ENCODE results near the gene RSPO4. TPM values are rescaled to one million over a fixed set of nuclear protein-coding genes. Genes with fewer than 3 reads are reported as not detected.

The RSPO4 gene
- total and polyA plus RNA-seq, 2 donors (not counting 3 experiments of a cell fraction or from before 2014, with no cell fraction given), result not detected

GRCh38 chr20:926670-927069 lies 75.4 kb downstream of the RSPO4 start:
- no peaks in the 10 kb centered on the region for H3K9me3 ChIP-seq (replicated peaks; ENCODE audit: control insufficient read depth, insufficient read depth, low read length)
- no peaks in the 10 kb centered on the region for H3K4me1 ChIP-seq (ENCODE audit: control insufficient read depth, extremely low read depth, insufficient read depth, low read length)
- no peaks in the 10 kb centered on the region for H4K20me1 ChIP-seq (replicated peaks; ENCODE audit: control insufficient read depth, extremely low read depth, insufficient read depth, low read length)
- H3K36me3 ChIP-seq (ENCODE audit: control insufficient read depth in 2 of 2, extremely low read depth in 1 of 2, insufficient read depth in 2 of 2, low read length in 2 of 2), result no peaks in the 10 kb centered on the region
- DNase-seq (ENCODE audit: low read depth, low spot score) (no peak), FAIRE-seq (no peak)
- no peak overlapping the region for H3K27ac ChIP-seq (ENCODE audit: insufficient read depth, low read depth, low read length)
- no peak for TF ChIP-seq FOS (IDR thresholded peaks at IDR 0.05; ENCODE audit: borderline replicate concordance, insufficient read depth, low read length)
- TF ChIP-seq EZH2 (IDR thresholded peaks at IDR 0.05; ENCODE audit: borderline replicate concordance, low read depth, low read length, severe bottlenecking), result no peak
- TF ChIP-seq MYC (IDR thresholded peaks at IDR 0.05; ENCODE audit: low read depth, low read length), result no peak
- no peak for TF ChIP-seq POLR2AphosphoS5 (IDR thresholded peaks at IDR 0.05; ENCODE audit: insufficient read depth, low read depth, low read length)
- no peak for TF ChIP-seq MAX (IDR thresholded peaks at IDR 0.05; ENCODE audit: insufficient read depth, insufficient read length)
- TF ChIP-seq CTCF (IDR thresholded peaks at IDR 0.05; ENCODE audit: extremely low read depth in 1 of 2, insufficient read depth in 1 of 2, low read depth in 1 of 2, low read length in 2 of 2), result no peak
- no peak for TF ChIP-seq JUN (IDR thresholded peaks at IDR 0.05; ENCODE audit: borderline replicate concordance, insufficient read depth, insufficient read length, low read depth)
- no peak for TF ChIP-seq POLR2A (IDR thresholded peaks at IDR 0.05; ENCODE audit: low read depth, low read length)
- no peak for TF ChIP-seq GATA2 (IDR thresholded peaks at IDR 0.05; ENCODE audit: insufficient read depth, insufficient read length, low read depth, low read length)
- no peak overlapping the region for H2AFZ ChIP-seq (ENCODE audit: low read depth, low read length)
- dilution Hi-C loops (cut with MboI; ENCODE audit: extremely low pct_ligation_motif_present, low sequenced_read_pairs), result no loop called here
- no peaks in the 10 kb centered on the region for H3K27me3 ChIP-seq (ENCODE audit: control insufficient read depth in 2 of 2, insufficient read depth in 2 of 2, low read length in 2 of 2)
- H3K9me1 ChIP-seq (replicated peaks; ENCODE audit: control insufficient read depth, extremely low read depth, insufficient read depth, low read length), result no peaks in the 10 kb centered on the region
- ChIA-PET POLR2A (no interaction called here), CTCF (no interaction called here)
- H3K79me2 ChIP-seq (ENCODE audit: control insufficient read depth, insufficient read depth, low read length), result no peaks in the 10 kb centered on the region
- H3K9ac ChIP-seq (replicated peaks; ENCODE audit: extremely low read depth, insufficient read depth, low read length), result no peak overlapping the region
- H3K4me3 ChIP-seq (replicated peaks in 1 of 3; ENCODE audit: insufficient read depth in 1 of 3, low read depth in 1 of 3, low read length in 3 of 3), result no peak overlapping the region
- H3K4me2 ChIP-seq (ENCODE audit: insufficient read depth, low read length), result no peak overlapping the region
- intact Hi-C loops (cut with micrococcal nuclease), result no loop called here
- BruUV-seq (replicated peaks), result no TSS peak
